B cell (primary cell): ENCODE results near the gene DHX9.

ENCODE experiments used
- EZH2 ChIP-seq: IDR thresholded peaks from 2 replicates; pipeline ENCODE4 v1.6.1; 2012; ENCODE audit warnings: borderline replicate concordance, low read depth, mild to moderate bottlenecking, moderate library complexity, low read length; ENCODE audit not compliant: insufficient read depth, poor library complexity, severe bottlenecking
- TF ChIP-seq, protein P1 (sequence below): fragments of 200-600 bp; IDR thresholded peaks from one replicate; pipeline ENCODE4 v1.8.0; 2022; ENCODE audit warnings: antibody characterized with exemption, mild to moderate bottlenecking

DNA sequence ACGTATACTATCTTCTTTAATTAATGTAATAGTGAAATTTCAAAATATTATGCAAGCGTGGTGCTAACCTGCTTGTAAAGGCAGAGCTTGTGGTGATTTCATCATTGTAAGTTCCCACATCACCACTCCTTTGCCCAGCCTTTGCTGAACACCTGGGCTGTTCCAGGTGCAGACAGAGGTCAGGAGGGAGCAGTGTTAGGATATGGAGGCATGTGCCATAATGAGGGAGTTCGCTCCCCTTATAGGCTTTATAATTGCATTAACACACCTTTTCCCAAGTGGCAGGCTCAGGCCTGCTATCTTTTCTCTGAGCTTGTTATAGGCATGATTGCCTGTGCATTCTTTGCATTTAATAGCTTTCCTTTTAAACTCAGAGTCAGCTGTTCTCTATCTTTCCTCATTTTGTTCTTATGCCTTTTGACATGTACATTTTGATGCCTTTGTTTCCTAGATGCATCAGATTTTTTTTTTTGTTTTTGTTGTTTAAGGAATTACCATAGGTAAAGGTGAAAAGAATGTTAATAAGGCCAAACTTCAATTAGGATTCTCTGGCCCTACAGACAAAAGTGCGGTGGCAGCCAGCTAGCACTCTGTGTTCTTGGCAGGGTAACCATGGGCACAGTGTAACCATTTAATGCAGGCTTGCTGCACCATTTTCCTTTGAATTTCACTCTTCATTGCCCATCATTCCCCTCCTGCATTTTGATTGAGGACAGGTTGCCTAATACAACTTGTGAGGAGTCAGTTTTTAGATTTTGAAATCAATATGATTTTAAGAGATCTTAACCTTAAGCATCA lies 36.9 kb upstream of the DHX9 start:
- TF ChIP-seq, protein P1, sequence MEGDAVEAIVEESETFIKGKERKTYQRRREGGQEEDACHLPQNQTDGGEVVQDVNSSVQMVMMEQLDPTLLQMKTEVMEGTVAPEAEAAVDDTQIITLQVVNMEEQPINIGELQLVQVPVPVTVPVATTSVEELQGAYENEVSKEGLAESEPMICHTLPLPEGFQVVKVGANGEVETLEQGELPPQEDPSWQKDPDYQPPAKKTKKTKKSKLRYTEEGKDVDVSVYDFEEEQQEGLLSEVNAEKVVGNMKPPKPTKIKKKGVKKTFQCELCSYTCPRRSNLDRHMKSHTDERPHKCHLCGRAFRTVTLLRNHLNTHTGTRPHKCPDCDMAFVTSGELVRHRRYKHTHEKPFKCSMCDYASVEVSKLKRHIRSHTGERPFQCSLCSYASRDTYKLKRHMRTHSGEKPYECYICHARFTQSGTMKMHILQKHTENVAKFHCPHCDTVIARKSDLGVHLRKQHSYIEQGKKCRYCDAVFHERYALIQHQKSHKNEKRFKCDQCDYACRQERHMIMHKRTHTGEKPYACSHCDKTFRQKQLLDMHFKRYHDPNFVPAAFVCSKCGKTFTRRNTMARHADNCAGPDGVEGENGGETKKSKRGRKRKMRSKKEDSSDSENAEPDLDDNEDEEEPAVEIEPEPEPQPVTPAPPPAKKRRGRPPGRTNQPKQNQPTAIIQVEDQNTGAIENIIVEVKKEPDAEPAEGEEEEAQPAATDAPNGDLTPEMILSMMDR: no peak
- TF ChIP-seq EZH2: no peak
